GM13976 (cell line): ENCODE measurements around the gene DIMT1.

Experiments
- DNase-seq: peaks from one replicate; pipeline ENCODE4 v3.0.0; 2012; ENCODE audit warnings: low spot score
- in situ Hi-C: fragments of 300-500 bp; cut with MboI; formaldehyde crosslinking; loops from one replicate; pipeline ENCODE4 v1.12.0; 2022; ENCODE audit warnings: low sequenced_read_pairs, mixed read lengths, inconsistent platforms; ENCODE audit not compliant: unreplicated experiment
- TF ChIP-seq, protein P1 (sequence below): IDR thresholded peaks from 2 replicates; pipeline ENCODE4 v1.5.1; 2012; ENCODE audit warnings: borderline replicate concordance, mild to moderate bottlenecking; ENCODE audit not compliant: insufficient read depth; ENCODE audit errors: extremely low read depth, missing control alignments, control extremely low read depth

DIMT1 gene

DNA sequence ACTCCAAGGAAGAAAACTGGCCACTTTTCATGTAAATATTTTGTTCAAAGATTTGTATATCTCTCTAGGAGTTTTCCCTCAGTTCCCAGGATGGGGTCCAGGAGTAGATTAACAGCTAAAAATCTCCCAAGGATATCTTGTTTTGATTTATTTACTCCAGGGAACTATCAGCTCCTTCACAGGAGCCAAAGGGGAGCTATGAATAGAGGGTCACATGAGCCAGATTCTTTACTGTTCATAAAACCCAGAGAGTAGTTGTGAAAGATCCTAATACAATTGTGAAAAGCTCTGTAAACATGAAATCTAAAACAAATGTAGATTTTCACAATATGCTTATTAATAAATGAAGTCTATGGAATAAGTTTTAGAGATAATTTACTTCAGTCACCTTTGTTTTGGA, 16.9 kb downstream of the DIMT1 start:
- in situ Hi-C loops = no loop called here
- TF ChIP-seq, protein P1, sequence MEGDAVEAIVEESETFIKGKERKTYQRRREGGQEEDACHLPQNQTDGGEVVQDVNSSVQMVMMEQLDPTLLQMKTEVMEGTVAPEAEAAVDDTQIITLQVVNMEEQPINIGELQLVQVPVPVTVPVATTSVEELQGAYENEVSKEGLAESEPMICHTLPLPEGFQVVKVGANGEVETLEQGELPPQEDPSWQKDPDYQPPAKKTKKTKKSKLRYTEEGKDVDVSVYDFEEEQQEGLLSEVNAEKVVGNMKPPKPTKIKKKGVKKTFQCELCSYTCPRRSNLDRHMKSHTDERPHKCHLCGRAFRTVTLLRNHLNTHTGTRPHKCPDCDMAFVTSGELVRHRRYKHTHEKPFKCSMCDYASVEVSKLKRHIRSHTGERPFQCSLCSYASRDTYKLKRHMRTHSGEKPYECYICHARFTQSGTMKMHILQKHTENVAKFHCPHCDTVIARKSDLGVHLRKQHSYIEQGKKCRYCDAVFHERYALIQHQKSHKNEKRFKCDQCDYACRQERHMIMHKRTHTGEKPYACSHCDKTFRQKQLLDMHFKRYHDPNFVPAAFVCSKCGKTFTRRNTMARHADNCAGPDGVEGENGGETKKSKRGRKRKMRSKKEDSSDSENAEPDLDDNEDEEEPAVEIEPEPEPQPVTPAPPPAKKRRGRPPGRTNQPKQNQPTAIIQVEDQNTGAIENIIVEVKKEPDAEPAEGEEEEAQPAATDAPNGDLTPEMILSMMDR = no peak

DNA sequence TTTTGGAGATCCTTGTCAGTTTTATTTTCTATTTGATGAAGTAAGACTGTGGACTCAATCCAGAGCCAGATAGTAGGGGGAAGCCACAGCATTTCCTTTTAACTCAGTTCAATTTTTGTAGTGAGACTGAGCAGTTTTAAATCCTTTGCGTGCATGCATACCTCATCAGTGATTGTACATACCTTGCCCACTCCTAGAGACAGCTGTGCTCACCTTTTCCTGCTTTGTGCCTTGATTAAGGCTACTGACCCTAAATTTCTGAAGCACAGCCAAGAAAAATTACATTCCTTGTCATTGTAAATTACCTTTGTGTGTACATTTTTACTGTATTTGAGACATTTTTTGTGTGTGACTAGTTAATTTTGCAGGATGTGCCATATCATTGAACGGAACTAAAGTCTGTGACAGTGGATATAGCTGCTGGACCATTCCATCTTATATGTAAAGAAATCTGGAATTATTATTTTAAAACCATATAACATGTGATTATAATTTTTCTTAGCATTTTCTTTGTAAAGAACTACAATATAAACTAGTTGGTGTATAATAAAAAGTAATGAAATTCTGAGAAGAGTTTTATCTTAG, 17.8 kb downstream of the DIMT1 start:
- in situ Hi-C loops = no loop called here
- DNase-seq = no peak
- TF ChIP-seq, protein P1 = no peak

More for the DNA sequence above, 16.9 kb downstream of the DIMT1 start:
- no peak for DNase-seq

DNA sequence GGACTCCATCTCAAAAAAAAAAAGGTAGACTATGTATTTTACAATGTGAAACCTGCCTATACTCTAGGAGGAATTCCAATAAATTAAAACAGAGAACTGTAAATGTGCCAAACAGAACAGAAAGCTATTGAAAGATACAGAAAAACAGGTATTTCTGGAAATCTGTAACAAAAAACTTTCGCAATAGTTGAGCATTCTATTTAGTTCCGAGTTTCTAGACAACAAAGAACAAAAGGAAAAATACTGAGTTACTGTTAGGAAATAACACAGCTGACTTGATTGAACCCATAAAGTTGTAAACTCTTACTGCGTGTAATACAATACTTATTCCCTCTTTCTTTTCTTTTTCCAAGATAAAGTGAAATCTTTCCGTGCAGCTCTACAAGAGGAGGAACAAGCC, 18.6 kb downstream of the DIMT1 start:
- in situ Hi-C loops = no loop called here
- no peak for DNase-seq
- TF ChIP-seq, protein P1 = no peak

DNA sequence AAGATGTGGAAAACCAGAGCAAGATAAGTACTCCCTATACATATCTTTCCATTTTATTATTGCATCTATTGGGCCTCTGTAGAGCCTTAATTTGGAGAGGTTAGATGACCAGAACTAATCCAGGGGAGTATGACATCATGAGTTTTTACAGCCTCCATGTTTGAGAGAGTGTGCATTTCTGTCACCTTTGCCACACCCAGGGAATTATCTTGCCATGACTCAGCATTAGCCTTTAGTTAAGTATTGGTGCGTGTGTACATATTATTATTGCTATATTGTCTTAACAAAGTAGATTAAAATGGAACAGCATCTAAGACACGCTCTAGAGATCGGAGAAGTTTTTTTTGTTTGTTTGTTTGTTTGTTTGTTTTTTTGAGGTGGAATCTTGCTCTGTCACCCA, 27.6 kb downstream of the DIMT1 start:
- DNase-seq = no peak
- in situ Hi-C loops = no loop called here
- TF ChIP-seq, protein P1 = no peak

DNA sequence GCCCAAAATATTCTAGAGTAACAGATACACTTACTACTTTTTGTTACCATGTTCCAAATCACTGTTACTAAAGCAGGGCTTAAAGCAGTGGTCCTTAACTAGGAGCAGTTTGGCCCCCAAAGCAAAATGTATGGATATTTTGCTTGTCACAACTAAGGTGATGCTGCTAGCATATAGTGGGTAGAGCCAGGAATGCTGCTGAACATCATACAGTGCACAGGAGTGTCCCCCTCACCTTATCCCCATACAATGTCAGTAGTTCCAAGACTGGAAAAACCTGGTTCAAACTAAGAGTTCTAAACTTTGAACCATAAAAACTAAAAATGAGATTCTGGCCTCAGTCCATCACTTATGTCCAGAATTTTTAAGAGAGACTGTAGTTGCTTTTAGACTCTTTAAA, 28.1 kb downstream of the DIMT1 start:
- TF ChIP-seq, protein P1 = no peak
- in situ Hi-C loops = no loop called here
- no peak for DNase-seq

DNA sequence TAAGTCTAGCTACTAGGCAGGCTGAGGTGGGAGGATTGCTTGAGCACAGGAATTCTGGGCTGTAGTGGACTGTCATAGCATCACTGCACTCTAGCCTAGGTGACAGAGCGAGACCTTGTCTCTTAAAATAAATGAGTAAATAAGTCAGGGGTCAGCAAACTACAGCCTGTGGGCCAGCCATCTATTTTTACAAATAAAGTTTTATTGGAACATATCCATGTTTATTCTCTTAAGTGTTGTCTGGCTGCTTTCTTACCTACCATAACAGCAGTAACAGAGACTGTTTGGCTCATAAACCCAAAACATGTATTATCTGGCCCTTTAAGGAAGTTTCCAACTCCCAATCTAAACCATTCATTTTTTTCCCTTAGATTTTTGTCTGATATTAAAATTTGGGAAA, 29.6 kb downstream of the DIMT1 start:
- DNase-seq = no peak
- in situ Hi-C loops = no loop called here
- TF ChIP-seq, protein P1 = no peak

DNA sequence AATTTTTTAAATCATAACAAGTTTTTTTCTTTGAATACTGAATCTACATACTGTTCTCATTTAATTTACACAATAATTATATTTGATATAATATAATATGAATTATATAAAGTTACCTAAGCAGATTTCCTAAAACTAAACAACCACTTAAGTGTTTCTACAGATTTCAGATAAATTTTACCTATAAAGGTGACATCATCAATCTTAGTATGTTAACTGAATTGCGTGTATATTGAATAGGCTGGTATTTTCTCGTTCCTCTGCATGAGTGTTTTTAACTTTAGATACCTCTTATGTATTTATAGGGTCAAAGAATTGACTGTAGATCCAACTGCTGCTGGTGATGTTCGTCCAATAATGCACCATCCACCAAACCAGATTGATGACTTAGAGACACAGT, 30.3 kb downstream of the DIMT1 start:
- TF ChIP-seq, protein P1 = no peak
- in situ Hi-C loops = no loop called here
- DNase-seq = no peak
